Measurements from ENCODE around the gene ZNF521. TPM values are rescaled to one million over a fixed set of nuclear protein-coding genes. Genes with fewer than 3 reads are reported as not detected.

ZNF521 gene
- total and polyA plus RNA-seq, 3 experiments from 2014 or later, result not detected

GRCh38 chr18:25167612-25168410 is 184.2 kb downstream of the ZNF521 start:
- H3K4me3 ChIP-seq (ENCODE audit: low read length), result no peak overlapping the region
- Mint-ChIP-seq H3K27me3 (no peaks in the 10 kb centered on the region), H3K9me3 (no peaks in the 10 kb centered on the region), H3K4me3 (no peak overlapping the region), H3K4me1 (peaks cover 19 to 27% (median 24%) of the 10 kb centered on the region in 3 donors), H3K36me3 (no peaks in the 10 kb centered on the region), H3K27ac (no peak overlapping the region)
- H3K9me3 ChIP-seq (ENCODE audit: low read length), result no peaks in the 10 kb centered on the region
- peaks cover 7% of the 10 kb centered on the region for H3K4me1 ChIP-seq (ENCODE audit: insufficient read depth, low read length)
- POLR2A ChIA-PET, result no interaction called here
- H3K36me3 ChIP-seq (ENCODE audit: insufficient read depth, low read length), result no peaks in the 10 kb centered on the region
- CTCF ChIA-PET, result no interaction called here
- H3K27ac ChIP-seq (ENCODE audit: low read depth, low read length), result no peak overlapping the region
- no peak for DNase-seq
- H3K27me3 ChIP-seq (ENCODE audit: insufficient read depth, low read length, poor library complexity, severe bottlenecking), result no peaks in the 10 kb centered on the region

GRCh38 chr18:25166113-25166512 is 185.9 kb downstream of the ZNF521 start:
- no peak for DNase-seq
- no peak overlapping the region for H3K27ac ChIP-seq (ENCODE audit: low read depth, low read length)
- Mint-ChIP-seq H3K4me1 (peaks cover 19 to 27% (median 24%) of the 10 kb centered on the region in 3 donors), H3K9me3 (no peaks in the 10 kb centered on the region), H3K27me3 (no peaks in the 10 kb centered on the region), H3K27ac (no peak overlapping the region), H3K4me3 (no peak overlapping the region), H3K36me3 (no peaks in the 10 kb centered on the region)
- CTCF ChIA-PET, result no interaction called here
- H3K9me3 ChIP-seq (ENCODE audit: low read length), result no peaks in the 10 kb centered on the region
- H3K27me3 ChIP-seq (ENCODE audit: insufficient read depth, low read length, poor library complexity, severe bottlenecking), result no peaks in the 10 kb centered on the region
- H3K4me3 ChIP-seq (ENCODE audit: low read length), result no peak overlapping the region
- POLR2A ChIA-PET, result no interaction called here
- peaks cover 7% of the 10 kb centered on the region for H3K4me1 ChIP-seq (ENCODE audit: insufficient read depth, low read length)
- H3K36me3 ChIP-seq (ENCODE audit: insufficient read depth, low read length), result no peaks in the 10 kb centered on the region

GRCh38 chr18:25164848-25165811 is 186.8 kb downstream of the ZNF521 start:
- H3K27ac Mint-ChIP-seq, result peak overlapping the region in 5 of 8 donors; percentile 25 to 78 (median 49)
- H3K27me3 ChIP-seq (ENCODE audit: insufficient read depth, low read length, poor library complexity, severe bottlenecking), result no peaks in the 10 kb centered on the region
- H3K36me3 Mint-ChIP-seq, result no peaks in the 10 kb centered on the region
- H3K27ac ChIP-seq (ENCODE audit: low read depth, low read length), result no peak overlapping the region
- no peaks in the 10 kb centered on the region for H3K27me3 Mint-ChIP-seq
- peaks cover 19 to 27% (median 24%) of the 10 kb centered on the region in 3 donors for H3K4me1 Mint-ChIP-seq
- DNase-seq, result no peak
- ChIA-PET POLR2A (no interaction called here), CTCF (no interaction called here)
- peaks cover 7% of the 10 kb centered on the region for H3K4me1 ChIP-seq (ENCODE audit: insufficient read depth, low read length)
- peak overlapping the region; percentile 47 to 84 (median 78) for H3K4me3 Mint-ChIP-seq
- no peaks in the 10 kb centered on the region for H3K36me3 ChIP-seq (ENCODE audit: insufficient read depth, low read length)
- no peaks in the 10 kb centered on the region for H3K9me3 Mint-ChIP-seq
- no peaks in the 10 kb centered on the region for H3K9me3 ChIP-seq (ENCODE audit: low read length)
- no peak overlapping the region for H3K4me3 ChIP-seq (ENCODE audit: low read length)

GRCh38 chr18:25164211-25164847 is 187.6 kb downstream of the ZNF521 start:
- ChIA-PET POLR2A (no interaction called here), CTCF (no interaction called here)
- DNase-seq, result no peak
- H3K4me1 Mint-ChIP-seq, result peaks cover 19 to 27% (median 24%) of the 10 kb centered on the region in 3 donors
- peak overlapping the region in 5 of 8 donors; percentile 25 to 78 (median 55) for H3K27ac Mint-ChIP-seq
- H3K27me3 Mint-ChIP-seq, result no peaks in the 10 kb centered on the region
- H3K27me3 ChIP-seq (ENCODE audit: insufficient read depth, low read length, poor library complexity, severe bottlenecking), result no peaks in the 10 kb centered on the region
- H3K36me3 Mint-ChIP-seq, result no peaks in the 10 kb centered on the region
- no peaks in the 10 kb centered on the region for H3K36me3 ChIP-seq (ENCODE audit: insufficient read depth, low read length)
- peaks cover 7% of the 10 kb centered on the region for H3K4me1 ChIP-seq (ENCODE audit: insufficient read depth, low read length)
- peak overlapping the region; percentile 47 to 84 (median 78) for H3K4me3 Mint-ChIP-seq
- H3K9me3 Mint-ChIP-seq, result no peaks in the 10 kb centered on the region
- no peaks in the 10 kb centered on the region for H3K9me3 ChIP-seq (ENCODE audit: low read length)
- H3K4me3 ChIP-seq (ENCODE audit: low read length), result no peak overlapping the region
- no peak overlapping the region for H3K27ac ChIP-seq (ENCODE audit: low read depth, low read length)

- H3K27me3 ChIP-seq (ENCODE audit: insufficient read depth, low read length, poor library complexity, severe bottlenecking), result no peaks in the 10 kb centered on the region
- DNase-seq, result no peak
- H3K27ac ChIP-seq (ENCODE audit: low read depth, low read length), result no peak overlapping the region
- POLR2A ChIA-PET, result no interaction called here
- H3K4me1 ChIP-seq (ENCODE audit: insufficient read depth, low read length), result no peaks in the 10 kb centered on the region
- no peaks in the 10 kb centered on the region for H3K9me3 ChIP-seq (ENCODE audit: low read length)
- no peak overlapping the region for H3K4me3 Mint-ChIP-seq
- H3K4me3 ChIP-seq (ENCODE audit: low read length), result no peak overlapping the region
- H3K27ac Mint-ChIP-seq, result peak overlapping the region in 1 of 8 donors; percentile 29
- CTCF ChIA-PET, result no interaction called here
- no peaks in the 10 kb centered on the region for H3K36me3 ChIP-seq (ENCODE audit: insufficient read depth, low read length)
- no peaks in the 10 kb centered on the region for H3K4me1 Mint-ChIP-seq
- H3K36me3 Mint-ChIP-seq, result no peaks in the 10 kb centered on the region
- peaks cover 0 to 10% (median 0%) of the 10 kb centered on the region in 5 donors for H3K9me3 Mint-ChIP-seq
- peaks cover 1 to 4% of the 10 kb centered on the region in 2 donors for H3K27me3 Mint-ChIP-seq
These were observed 198.5 kb downstream of the ZNF521 start for GRCh38 chr18:25153426-25153825.

GRCh38 chr18:25147877-25148488 is 204.0 kb downstream of the ZNF521 start:
- Histone ChIP-seq H3K36me3 (ENCODE audit: insufficient read depth, low read length) (no peaks in the 10 kb centered on the region), H3K27me3 (ENCODE audit: insufficient read depth, low read length, poor library complexity, severe bottlenecking) (no peaks in the 10 kb centered on the region), H3K27ac (ENCODE audit: low read depth, low read length) (no peak overlapping the region), H3K4me3 (ENCODE audit: low read length) (no peak overlapping the region), H3K4me1 (ENCODE audit: insufficient read depth, low read length) (no peaks in the 10 kb centered on the region), H3K9me3 (ENCODE audit: low read length) (no peaks in the 10 kb centered on the region)
- H3K27me3 Mint-ChIP-seq, result no peaks in the 10 kb centered on the region
- H3K36me3 Mint-ChIP-seq, result no peaks in the 10 kb centered on the region
- no peak overlapping the region for H3K27ac Mint-ChIP-seq
- H3K9me3 Mint-ChIP-seq, result peaks cover 0 to 2% (median 0%) of the 10 kb centered on the region in 5 donors
- H3K4me1 Mint-ChIP-seq, result no peaks in the 10 kb centered on the region
- no peak for DNase-seq
- no peak overlapping the region for H3K4me3 Mint-ChIP-seq
- CTCF ChIA-PET, result no interaction called here
- POLR2A ChIA-PET, result no interaction called here

- Mint-ChIP-seq H3K27ac (no peak overlapping the region), H3K4me3 (no peak overlapping the region), H3K36me3 (no peaks in the 10 kb centered on the region), H3K9me3 (peaks cover 0 to 2% (median 0%) of the 10 kb centered on the region in 5 donors), H3K4me1 (no peaks in the 10 kb centered on the region), H3K27me3 (no peaks in the 10 kb centered on the region)
- Histone ChIP-seq H3K36me3 (ENCODE audit: insufficient read depth, low read length) (no peaks in the 10 kb centered on the region), H3K27ac (ENCODE audit: low read depth, low read length) (no peak overlapping the region), H3K4me3 (ENCODE audit: low read length) (no peak overlapping the region), H3K27me3 (ENCODE audit: insufficient read depth, low read length, poor library complexity, severe bottlenecking) (no peaks in the 10 kb centered on the region), H3K4me1 (ENCODE audit: insufficient read depth, low read length) (no peaks in the 10 kb centered on the region), H3K9me3 (ENCODE audit: low read length) (no peaks in the 10 kb centered on the region)
- ChIA-PET POLR2A (no interaction called here), CTCF (no interaction called here)
- DNase-seq, result no peak
These were observed 205.5 kb downstream of the ZNF521 start for GRCh38 chr18:25146512-25146910.

Measured in CD8-positive, alpha-beta memory T cell (primary cell).